OCI-LY1 (cell line): Measurements from ENCODE around the gene GRPEL2.

ENCODE experiments used
- H2AFZ ChIP-seq: fragments of 200-600 bp; sonication (generic), shearing (Covaris generic); 2 replicates; pipeline ENCODE4 v1.6.0; 2014; ENCODE audit warnings: antibody characterized with exemption, mild to moderate bottlenecking, low read length
- H3F3A ChIP-seq: fragments of 200-600 bp; sonication (generic), shearing (Covaris generic); 2 replicates; pipeline ENCODE4 v1.6.0; 2014; ENCODE audit warnings: mild to moderate bottlenecking, antibody characterized with exemption, low read length, moderate library complexity; ENCODE audit not compliant: insufficient read depth
- H3K27ac ChIP-seq: fragments of 200-600 bp; sonication (generic); 2 replicates; pipeline ENCODE4 v1.5.1; 2014; ENCODE audit warnings: low read length, mixed run types, mild to moderate bottlenecking, low read depth; ENCODE audit not compliant: poor library complexity, severe bottlenecking
- H3K27me3 ChIP-seq: fragments of 200-600 bp; sonication (generic); 2 replicates; pipeline ENCODE4 v1.6.0; 2014; ENCODE audit warnings: antibody characterized with exemption, mild to moderate bottlenecking, low read length, moderate library complexity; ENCODE audit not compliant: insufficient read depth
- H3K36me3 ChIP-seq: fragments of 200-600 bp; sonication (generic); 2 replicates; pipeline ENCODE4 v1.6.1; 2014; ENCODE audit warnings: mild to moderate bottlenecking, antibody characterized with exemption, low read length, moderate library complexity, mixed read lengths; ENCODE audit not compliant: insufficient read depth
- H3K4me1 ChIP-seq: fragments of 200-600 bp; sonication (generic); 2 replicates; pipeline ENCODE4 v1.5.1; 2014; ENCODE audit warnings: mild to moderate bottlenecking, low read length, moderate library complexity; ENCODE audit not compliant: insufficient read depth, severe bottlenecking
- H3K4me2 ChIP-seq: fragments of 200-600 bp; sonication (generic), shearing (Covaris generic); 2 replicates; pipeline ENCODE4 v1.6.1; 2014; ENCODE audit warnings: low read length
- H3K4me3 ChIP-seq: fragments of 200-600 bp; sonication (generic); 2 replicates; pipeline ENCODE4 v1.5.1; 2014; ENCODE audit warnings: low read length, low read depth, mild to moderate bottlenecking, mixed read lengths; ENCODE audit not compliant: poor library complexity, severe bottlenecking
- H3K79me2 ChIP-seq: fragments of 200-600 bp; shearing (Covaris generic); 2 replicates; pipeline ENCODE4 v1.6.1; 2016; ENCODE audit warnings: mixed run types, low read length, mixed read lengths; ENCODE audit not compliant: insufficient read depth
- H3K9ac ChIP-seq: fragments of 200-600 bp; sonication (generic), shearing (Covaris generic); 2 replicates; pipeline ENCODE4 v1.6.1; 2014; ENCODE audit warnings: mild to moderate bottlenecking, low read length, mixed read lengths
- H3K9me2 ChIP-seq: fragments of 200-600 bp; sonication (generic), shearing (Covaris generic); 2 replicates; pipeline ENCODE4 v1.6.1; 2014; ENCODE audit warnings: low read depth, mild to moderate bottlenecking, low read length, mixed read lengths
- H3K9me3 ChIP-seq: fragments of 200-600 bp; shearing (Covaris generic); 2 replicates; pipeline ENCODE4 v1.6.1; 2014; ENCODE audit warnings: low read length, mixed read lengths
- H4K20me1 ChIP-seq: fragments of 200-600 bp; sonication (generic), shearing (Covaris generic); 2 replicates; pipeline ENCODE4 v1.6.0; 2016; ENCODE audit warnings: mild to moderate bottlenecking, low read length; ENCODE audit not compliant: insufficient read depth
- CTCF ChIP-seq: fragments of 200-600 bp; sonication (generic), shearing (Covaris generic); IDR thresholded peaks from 2 replicates; pipeline ENCODE4 v1.5.1; 2017; ENCODE audit warnings: mild to moderate bottlenecking, antibody characterized with exemption, low read length, moderate library complexity, mixed read lengths
- EZH2 ChIP-seq: fragments of 200-600 bp; sonication (generic), shearing (Covaris generic); IDR thresholded peaks from 2 replicates; pipeline ENCODE4 v1.8.0; 2017; ENCODE audit warnings: borderline replicate concordance, mixed run types, mild to moderate bottlenecking, antibody characterized with exemption, low read length, moderate library complexity, mixed read lengths

GRPEL2 gene

GRCh38 chr5:149325166-149325735, 20.0 kb upstream of the GRPEL2 start:
- Histone ChIP-seq H3K9me2 (no peaks in the 10 kb centered on the region), H2AFZ (no peak overlapping the region), H3K79me2 (no peaks in the 10 kb centered on the region), H3K9me3 (no peaks in the 10 kb centered on the region), H3K36me3 (no peaks in the 10 kb centered on the region), H3K4me2 (no peak overlapping the region), H4K20me1 (no peaks in the 10 kb centered on the region), H3K9ac (no peak overlapping the region), H3K4me3 (no peak overlapping the region), H3F3A (no peaks in the 10 kb centered on the region), H3K4me1 (no peaks in the 10 kb centered on the region), H3K27me3 (peaks cover 7% of the 10 kb centered on the region; the same call in 1 of the 2 replicates), H3K27ac (no peak overlapping the region)
- TF ChIP-seq CTCF (no peak), EZH2 (no peak)

- H2AFZ ChIP-seq: no peak overlapping the region
- H3K27ac ChIP-seq: no peak overlapping the region
- peaks cover 7% of the 10 kb centered on the region; the same call in 1 of the 2 replicates for H3K27me3 ChIP-seq
- no peak overlapping the region for H3K4me2 ChIP-seq
- H3K4me1 ChIP-seq: no peaks in the 10 kb centered on the region
- H3K4me3 ChIP-seq: no peak overlapping the region
- H3K9me3 ChIP-seq: no peaks in the 10 kb centered on the region
- no peak for TF ChIP-seq EZH2
- no peaks in the 10 kb centered on the region for H4K20me1 ChIP-seq
- no peak overlapping the region for H3K9ac ChIP-seq
- H3F3A ChIP-seq: no peaks in the 10 kb centered on the region
- H3K79me2 ChIP-seq: no peaks in the 10 kb centered on the region
- no peaks in the 10 kb centered on the region for H3K9me2 ChIP-seq
- H3K36me3 ChIP-seq: no peaks in the 10 kb centered on the region
Measured at GRCh38 chr5:149325894-149326293, 19.4 kb upstream of the GRPEL2 start.

- no peak overlapping the region for H2AFZ ChIP-seq
- no peaks in the 10 kb centered on the region for H3K79me2 ChIP-seq
- no peaks in the 10 kb centered on the region for H3K9me3 ChIP-seq
- TF ChIP-seq EZH2 (no peak), CTCF (no peak)
- H3K27ac ChIP-seq: no peak overlapping the region
- no peak overlapping the region for H3K4me3 ChIP-seq
- H3K27me3 ChIP-seq: peaks cover 7% of the 10 kb centered on the region; the same call in 1 of the 2 replicates
- H3K9me2 ChIP-seq: no peaks in the 10 kb centered on the region
- H4K20me1 ChIP-seq: no peaks in the 10 kb centered on the region
- no peaks in the 10 kb centered on the region for H3F3A ChIP-seq
- H3K36me3 ChIP-seq: no peaks in the 10 kb centered on the region
- H3K9ac ChIP-seq: no peak overlapping the region
- H3K4me2 ChIP-seq: no peak overlapping the region
- no peaks in the 10 kb centered on the region for H3K4me1 ChIP-seq
Measured at GRCh38 chr5:149326611-149327010, 18.7 kb upstream of the GRPEL2 start.

- H3K9me3 ChIP-seq: no peaks in the 10 kb centered on the region
- no peak overlapping the region for H3K4me3 ChIP-seq
- H3K27me3 ChIP-seq: peaks cover 7% of the 10 kb centered on the region; the same call in 1 of the 2 replicates
- H3K27ac ChIP-seq: no peak overlapping the region
- TF ChIP-seq EZH2 (no peak), CTCF (no peak)
- no peak overlapping the region for H3K4me2 ChIP-seq
- no peaks in the 10 kb centered on the region for H3K4me1 ChIP-seq
- no peaks in the 10 kb centered on the region for H3F3A ChIP-seq
- no peak overlapping the region for H2AFZ ChIP-seq
- no peak overlapping the region for H3K9ac ChIP-seq
- H3K79me2 ChIP-seq: no peaks in the 10 kb centered on the region
- H3K9me2 ChIP-seq: no peaks in the 10 kb centered on the region
- no peaks in the 10 kb centered on the region for H3K36me3 ChIP-seq
- H4K20me1 ChIP-seq: no peaks in the 10 kb centered on the region
Measured at GRCh38 chr5:149328177-149328576, 17.1 kb upstream of the GRPEL2 start.
